Neural progenitor cell (in vitro differentiated cells): Measurements from ENCODE around the gene NANOGP8. TPM values are rescaled to one million over a fixed set of nuclear protein-coding genes. Genes with fewer than 3 reads are reported as not detected.

ENCODE experiments used
- DNase-seq: peaks from one replicate; pipeline ENCODE4 v3.0.0-alpha.2; 2016; ENCODE audit warnings: low spot score
- H2AFZ ChIP-seq: fragments of 200-600 bp; sonication (generic); replicated peaks from 2 replicates; pipeline ENCODE4 v1.6.1; 2016; ENCODE audit warnings: antibody characterized with exemption
- H3F3A ChIP-seq: fragments of 200-600 bp; sonication (generic); 2 replicates; pipeline ENCODE4 v1.6.1; 2016; ENCODE audit warnings: antibody characterized with exemption, low read depth
- H3K27ac ChIP-seq: fragments of 200-600 bp; sonication (generic); 2 replicates; pipeline ENCODE4 v1.5.1; 2016; ENCODE audit warnings: mild to moderate bottlenecking
- H3K27me3 ChIP-seq: fragments of 200-600 bp; sonication (generic); 2 replicates; pipeline ENCODE4 v1.6.1; 2016; ENCODE audit warnings: mild to moderate bottlenecking, moderate library complexity
- H3K36me3 ChIP-seq: fragments of 200-600 bp; sonication (generic); 2 replicates; pipeline ENCODE4 v1.5.1; 2016
- H3K4me1 ChIP-seq: fragments of 200-600 bp; sonication (generic); 2 replicates; pipeline ENCODE4 v1.6.1; 2016; ENCODE audit warnings: mixed run types
- H3K4me2 ChIP-seq: fragments of 200-600 bp; sonication (generic); 2 replicates; pipeline ENCODE4 v1.6.1; 2016
- H3K4me3 ChIP-seq: fragments of 200-600 bp; sonication (generic); 2 replicates; pipeline ENCODE4 v1.5.1; 2016
- H3K79me2 ChIP-seq: fragments of 200-600 bp; sonication (generic); 2 replicates; pipeline ENCODE4 v1.6.1; 2016; ENCODE audit warnings: low read depth
- H3K9ac ChIP-seq: fragments of 200-600 bp; sonication (generic); 2 replicates; pipeline ENCODE4 v1.6.1; 2016
- H3K9me3 ChIP-seq: fragments of 200-600 bp; sonication (generic); 2 replicates; pipeline ENCODE4 v1.5.1; 2016; ENCODE audit warnings: low read depth
- H4K20me1 ChIP-seq: fragments of 200-600 bp; sonication (generic); 2 replicates; pipeline ENCODE4 v1.6.1; 2016; ENCODE audit warnings: low read depth
- H3K27ac Mint-ChIP-seq: 3 replicates; pipeline ENCODE4 v1.8.0; 2021; ENCODE audit warnings: mixed read lengths
- H3K27me3 Mint-ChIP-seq: 2 replicates; pipeline ENCODE4 v1.8.0; 2022; ENCODE audit warnings: low read depth, mild to moderate bottlenecking, inconsistent platforms, moderate library complexity, mixed read lengths; ENCODE audit not compliant: insufficient read depth
- H3K36me3 Mint-ChIP-seq: 3 replicates; pipeline ENCODE4 v1.8.0; 2021; ENCODE audit warnings: mixed read lengths
- H3K4me1 Mint-ChIP-seq: 3 replicates; pipeline ENCODE4 v1.8.0; 2021; ENCODE audit warnings: mixed read lengths
- H3K4me3 Mint-ChIP-seq: 3 replicates; pipeline ENCODE4 v1.8.0; 2021; ENCODE audit warnings: mild to moderate bottlenecking, moderate library complexity, mixed read lengths
- H3K9me3 Mint-ChIP-seq: 3 replicates; pipeline ENCODE4 v1.8.0; 2020; ENCODE audit warnings: mixed read lengths
- CTCF ChIP-seq: fragments of 200-600 bp; sonication (generic); IDR thresholded peaks from 2 replicates; pipeline ENCODE4 v1.5.1; 2017; ENCODE audit warnings: antibody characterized with exemption, mild to moderate bottlenecking
- EZH2 ChIP-seq: fragments of 200-600 bp; sonication (generic); IDR thresholded peaks from 2 replicates; pipeline ENCODE4 v1.6.1; 2017; ENCODE audit warnings: antibody characterized with exemption, mild to moderate bottlenecking, moderate library complexity
- EZH2phosphoT487 ChIP-seq: fragments of 200-600 bp; sonication (generic); IDR thresholded peaks from 2 replicates; pipeline ENCODE4 v1.6.1; 2017; ENCODE audit warnings: antibody characterized with exemption
- total RNA-seq: library from RNA; depleted of rRNA; stranded (reverse); fragments of >200 nt; gene quantifications from 2 replicates; pipeline ENCODE4 v1.2.3, GENCODE V29; 2015; ENCODE audit warnings: low replicate concordance

The NANOGP8 gene
- total RNA-seq, 1 donor from 2014 or later = not detected

GRCh38 chr15:35092846-35093245, 7.8 kb upstream of the NANOGP8 start:
- no peak for DNase-seq
- Histone ChIP-seq H3K27ac (no peak overlapping the region), H3K4me3 (no peak overlapping the region), H3K79me2 (no peaks in the 10 kb centered on the region), H3K4me2 (no peak overlapping the region), H3K27me3 (no peaks in the 10 kb centered on the region), H2AFZ (no peak overlapping the region), H3K36me3 (no peaks in the 10 kb centered on the region), H3F3A (no peaks in the 10 kb centered on the region), H3K9ac (no peak overlapping the region), H4K20me1 (no peaks in the 10 kb centered on the region), H3K4me1 (peaks cover 5% of the 10 kb centered on the region), H3K9me3 (no peaks in the 10 kb centered on the region)
- no peaks in the 10 kb centered on the region for H3K4me1 Mint-ChIP-seq
- H3K36me3 Mint-ChIP-seq = peaks cover 2% of the 10 kb centered on the region
- peaks cover 4% of the 10 kb centered on the region for H3K27me3 Mint-ChIP-seq
- H3K9me3 Mint-ChIP-seq = peaks cover 4% of the 10 kb centered on the region
- H3K27ac Mint-ChIP-seq = no peak overlapping the region
- H3K4me3 Mint-ChIP-seq = no peak overlapping the region
- TF ChIP-seq EZH2phosphoT487 (no peak), CTCF (no peak)

GRCh38 chr15:35092311-35092710, 7.2 kb upstream of the NANOGP8 start:
- Mint-ChIP-seq H3K9me3 (peaks cover 4% of the 10 kb centered on the region), H3K4me3 (no peak overlapping the region), H3K4me1 (no peaks in the 10 kb centered on the region), H3K27me3 (peaks cover 4% of the 10 kb centered on the region), H3K27ac (no peak overlapping the region), H3K36me3 (peaks cover 2% of the 10 kb centered on the region)
- no peaks in the 10 kb centered on the region for H3K79me2 ChIP-seq
- DNase-seq = no peak
- H3K36me3 ChIP-seq = no peaks in the 10 kb centered on the region
- H3K4me1 ChIP-seq = peaks cover 5% of the 10 kb centered on the region
- H4K20me1 ChIP-seq = no peaks in the 10 kb centered on the region
- no peak for TF ChIP-seq EZH2
- TF ChIP-seq EZH2phosphoT487 = no peak
- TF ChIP-seq CTCF = no peak
- no peak overlapping the region for H3K9ac ChIP-seq
- H3F3A ChIP-seq = no peaks in the 10 kb centered on the region
- no peak overlapping the region for H3K4me2 ChIP-seq
- H3K27ac ChIP-seq = no peak overlapping the region
- H3K4me3 ChIP-seq = no peak overlapping the region
- H3K27me3 ChIP-seq = no peaks in the 10 kb centered on the region
- H2AFZ ChIP-seq = no peak overlapping the region
- H3K9me3 ChIP-seq = no peaks in the 10 kb centered on the region

- no peak for DNase-seq
- no peak for TF ChIP-seq EZH2phosphoT487
- no peak for TF ChIP-seq EZH2
- TF ChIP-seq CTCF = no peak
- Histone ChIP-seq H3K4me3 (no peak overlapping the region), H3K4me2 (no peak overlapping the region), H3K27ac (no peak overlapping the region), H3K4me1 (peaks cover 5% of the 10 kb centered on the region), H3K9me3 (no peaks in the 10 kb centered on the region), H3K9ac (no peak overlapping the region), H3K36me3 (no peaks in the 10 kb centered on the region), H4K20me1 (no peaks in the 10 kb centered on the region), H3K79me2 (no peaks in the 10 kb centered on the region), H3K27me3 (no peaks in the 10 kb centered on the region), H3F3A (no peaks in the 10 kb centered on the region), H2AFZ (no peak overlapping the region)
- Mint-ChIP-seq H3K27me3 (peaks cover 4% of the 10 kb centered on the region), H3K4me3 (no peak overlapping the region), H3K9me3 (peaks cover 6% of the 10 kb centered on the region), H3K27ac (no peak overlapping the region), H3K4me1 (peaks cover 3% of the 10 kb centered on the region), H3K36me3 (peaks cover 2% of the 10 kb centered on the region)
These were observed 5.2 kb upstream of the NANOGP8 start for GRCh38 chr15:35090104-35090807.
